Prostate gland (tissue), 2 donors: Measurements from ENCODE around the gene CSRNP3.

Experiments
- POLR2A ChIP-seq: fragments of 450-650 bp; IDR thresholded peaks from one replicate; pipeline ENCODE4 v1.6.1; 2016; ENCODE audit warnings: antibody characterized with exemption, mild to moderate bottlenecking
- POLR2AphosphoS5 ChIP-seq: sonication (generic); formaldehyde crosslinking; IDR thresholded peaks from one replicate; pipeline ENCODE4 v1.6.1; 2017; ENCODE audit warnings: antibody characterized with exemption
- TF ChIP-seq, protein P1 (sequence below), 4 experiments: fragments of 200-600 bp in 2 of 4; fragments of 450-650 bp in 2 of 4; sonication (generic) in 2 of 4; IDR thresholded peaks; 1 replicate in 3 of 4; 2 replicates in 1 of 4; pipeline ENCODE4 v1.5.1; 2016 to 2019; ENCODE audit warnings: antibody characterized with exemption in 4 of 4, mild to moderate bottlenecking in 2 of 4, moderate library complexity in 2 of 4

DNA sequence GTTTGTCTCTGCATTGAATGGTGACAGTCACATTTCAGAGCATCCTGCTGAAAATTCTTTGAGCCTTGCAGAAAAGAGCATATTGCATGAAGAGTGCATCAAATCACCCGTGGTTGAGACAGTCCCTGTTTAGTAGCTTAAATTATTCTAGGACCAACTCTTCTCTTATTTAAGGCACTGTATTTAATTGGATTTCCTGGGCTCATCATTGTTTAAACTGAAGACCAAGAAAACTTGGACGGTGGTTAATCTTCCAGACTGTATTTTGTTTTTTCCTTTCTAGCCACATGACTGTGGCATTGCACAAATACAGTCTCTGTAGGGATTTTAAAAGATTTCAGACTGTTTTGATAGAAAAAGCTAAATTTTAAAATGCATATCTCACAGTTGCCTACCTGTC is 210.1 kb downstream of the CSRNP3 start:
- TF ChIP-seq POLR2A: no peak
- TF ChIP-seq, protein P1, sequence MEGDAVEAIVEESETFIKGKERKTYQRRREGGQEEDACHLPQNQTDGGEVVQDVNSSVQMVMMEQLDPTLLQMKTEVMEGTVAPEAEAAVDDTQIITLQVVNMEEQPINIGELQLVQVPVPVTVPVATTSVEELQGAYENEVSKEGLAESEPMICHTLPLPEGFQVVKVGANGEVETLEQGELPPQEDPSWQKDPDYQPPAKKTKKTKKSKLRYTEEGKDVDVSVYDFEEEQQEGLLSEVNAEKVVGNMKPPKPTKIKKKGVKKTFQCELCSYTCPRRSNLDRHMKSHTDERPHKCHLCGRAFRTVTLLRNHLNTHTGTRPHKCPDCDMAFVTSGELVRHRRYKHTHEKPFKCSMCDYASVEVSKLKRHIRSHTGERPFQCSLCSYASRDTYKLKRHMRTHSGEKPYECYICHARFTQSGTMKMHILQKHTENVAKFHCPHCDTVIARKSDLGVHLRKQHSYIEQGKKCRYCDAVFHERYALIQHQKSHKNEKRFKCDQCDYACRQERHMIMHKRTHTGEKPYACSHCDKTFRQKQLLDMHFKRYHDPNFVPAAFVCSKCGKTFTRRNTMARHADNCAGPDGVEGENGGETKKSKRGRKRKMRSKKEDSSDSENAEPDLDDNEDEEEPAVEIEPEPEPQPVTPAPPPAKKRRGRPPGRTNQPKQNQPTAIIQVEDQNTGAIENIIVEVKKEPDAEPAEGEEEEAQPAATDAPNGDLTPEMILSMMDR (IDR thresholded peaks at IDR 0.05): no peak
- TF ChIP-seq POLR2AphosphoS5: no peak
